ENCODE measurements around the gene IRF2BP1. TPM values are rescaled to one million over a fixed set of nuclear protein-coding genes. Genes with fewer than 3 reads are reported as not detected.
A peak's percentile ranks its signal among the peaks of the same experiment; 100 is the strongest.

Gene IRF2BP1
- total and polyA plus RNA-seq, 2 of the 13 experiments (the other 11 are each of a cell fraction or from before 2014, with no cell fraction given), result 4.3 to 14.3 TPM

GRCh38 chr19:45882652-45883585 lies 3.0 kb downstream of the IRF2BP1 start (continued):
- TF ChIP-seq, protein P1, sequence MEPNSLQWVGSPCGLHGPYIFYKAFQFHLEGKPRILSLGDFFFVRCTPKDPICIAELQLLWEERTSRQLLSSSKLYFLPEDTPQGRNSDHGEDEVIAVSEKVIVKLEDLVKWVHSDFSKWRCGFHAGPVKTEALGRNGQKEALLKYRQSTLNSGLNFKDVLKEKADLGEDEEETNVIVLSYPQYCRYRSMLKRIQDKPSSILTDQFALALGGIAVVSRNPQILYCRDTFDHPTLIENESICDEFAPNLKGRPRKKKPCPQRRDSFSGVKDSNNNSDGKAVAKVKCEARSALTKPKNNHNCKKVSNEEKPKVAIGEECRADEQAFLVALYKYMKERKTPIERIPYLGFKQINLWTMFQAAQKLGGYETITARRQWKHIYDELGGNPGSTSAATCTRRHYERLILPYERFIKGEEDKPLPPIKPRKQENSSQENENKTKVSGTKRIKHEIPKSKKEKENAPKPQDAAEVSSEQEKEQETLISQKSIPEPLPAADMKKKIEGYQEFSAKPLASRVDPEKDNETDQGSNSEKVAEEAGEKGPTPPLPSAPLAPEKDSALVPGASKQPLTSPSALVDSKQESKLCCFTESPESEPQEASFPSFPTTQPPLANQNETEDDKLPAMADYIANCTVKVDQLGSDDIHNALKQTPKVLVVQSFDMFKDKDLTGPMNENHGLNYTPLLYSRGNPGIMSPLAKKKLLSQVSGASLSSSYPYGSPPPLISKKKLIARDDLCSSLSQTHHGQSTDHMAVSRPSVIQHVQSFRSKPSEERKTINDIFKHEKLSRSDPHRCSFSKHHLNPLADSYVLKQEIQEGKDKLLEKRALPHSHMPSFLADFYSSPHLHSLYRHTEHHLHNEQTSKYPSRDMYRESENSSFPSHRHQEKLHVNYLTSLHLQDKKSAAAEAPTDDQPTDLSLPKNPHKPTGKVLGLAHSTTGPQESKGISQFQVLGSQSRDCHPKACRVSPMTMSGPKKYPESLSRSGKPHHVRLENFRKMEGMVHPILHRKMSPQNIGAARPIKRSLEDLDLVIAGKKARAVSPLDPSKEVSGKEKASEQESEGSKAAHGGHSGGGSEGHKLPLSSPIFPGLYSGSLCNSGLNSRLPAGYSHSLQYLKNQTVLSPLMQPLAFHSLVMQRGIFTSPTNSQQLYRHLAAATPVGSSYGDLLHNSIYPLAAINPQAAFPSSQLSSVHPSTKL (CRISPR knock-in tag; IDR thresholded peaks at IDR 0.05), result peak; percentile 75
- TF ChIP-seq JARID2 (CRISPR knock-in tag; IDR thresholded peaks at IDR 0.05; ENCODE audit: insufficient replicate concordance), result no peak
- TF ChIP-seq, protein P2, sequence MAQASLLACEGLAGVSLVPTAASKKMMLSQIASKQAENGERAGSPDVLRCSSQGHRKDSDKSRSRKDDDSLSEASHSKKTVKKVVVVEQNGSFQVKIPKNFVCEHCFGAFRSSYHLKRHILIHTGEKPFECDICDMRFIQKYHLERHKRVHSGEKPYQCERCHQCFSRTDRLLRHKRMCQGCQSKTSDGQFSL (CRISPR knock-in tag; IDR thresholded peaks at IDR 0.05), result no peak; the same call in none of the 2 replicates
- no peak; the same call in none of the 2 replicates for TF ChIP-seq TEF (CRISPR knock-in tag; IDR thresholded peaks at IDR 0.05)
- TF ChIP-seq HNF4A (CRISPR knock-in tag; IDR thresholded peaks at IDR 0.05), result peak; percentile 45
- peak; percentile 70 to 91 for TF ChIP-seq POLR2A (IDR thresholded peaks at IDR 0.05; ENCODE audit: insufficient read depth in 1 of 2, low read depth in 2 of 2, low read length in 2 of 2)
- no peak for TF ChIP-seq ZNF18 (CRISPR knock-in tag; IDR thresholded peaks at IDR 0.05; ENCODE audit: insufficient replicate concordance)
- TF ChIP-seq ZBTB7B (CRISPR knock-in tag; IDR thresholded peaks at IDR 0.05), result peak; percentile 86
- TF ChIP-seq ARID2 (CRISPR knock-in tag; IDR thresholded peaks at IDR 0.05; ENCODE audit: borderline replicate concordance), result no peak
- 0 out of 2 replicates have a peak, but pooled peaks have one; percentile 28 for TF ChIP-seq ZNF557 (CRISPR knock-in tag; IDR thresholded peaks at IDR 0.05)
- no peak for TF ChIP-seq ARHGAP35 (CRISPR knock-in tag; IDR thresholded peaks at IDR 0.05; ENCODE audit: borderline replicate concordance)
- TF ChIP-seq SIX4 (CRISPR knock-in tag; IDR thresholded peaks at IDR 0.05), result no peak; the same call in 1 of the 2 replicates
- TF ChIP-seq E2F5 (CRISPR knock-in tag; conservative IDR thresholded peaks at IDR 0.05), result 0 out of 2 replicates have a peak, but pooled peaks have one; percentile 20
- TF ChIP-seq ZNF343 (CRISPR knock-in tag; IDR thresholded peaks at IDR 0.05), result 0 out of 2 replicates have a peak, but pooled peaks have one; percentile 79
- no peak for TF ChIP-seq ZNF382 (CRISPR knock-in tag; IDR thresholded peaks at IDR 0.05; ENCODE audit: borderline replicate concordance)
- peak; percentile 70; the same call in 1 of the 2 replicates for TF ChIP-seq ZGPAT (CRISPR knock-in tag; IDR thresholded peaks at IDR 0.05)
- TF ChIP-seq RCOR2 (CRISPR knock-in tag; IDR thresholded peaks at IDR 0.05), result peak; percentile 99
- no peak; the same call in 1 of the 2 replicates for TF ChIP-seq ZFP82 (CRISPR knock-in tag; IDR thresholded peaks at IDR 0.05; ENCODE audit: borderline replicate concordance)
- TF ChIP-seq MIER3 (CRISPR knock-in tag; IDR thresholded peaks at IDR 0.05; ENCODE audit: borderline replicate concordance), result peak; percentile 90
- TF ChIP-seq ZNF446 (CRISPR knock-in tag; IDR thresholded peaks at IDR 0.05), result no peak

Data from HepG2 (cell line).